Measurements from ENCODE around the gene TAF1B. TPM values are rescaled to one million over a fixed set of nuclear protein-coding genes. Genes with fewer than 3 reads are reported as not detected.
"Not testable (repeated sequence)": the region's sequence is repeated elsewhere in the genome, so short reads cannot be mapped to it uniquely, and the experiment has no call there.

Gene TAF1B
- total RNA-seq, 2 experiments from 2014 or later, result 33.0 to 35.6 TPM

GRCh38 chr2:9837451-9837850, 5.8 kb upstream of the TAF1B start:
- H3K36me3 Mint-ChIP-seq (ENCODE audit: low read depth), result no peaks in the 10 kb centered on the region

GRCh38 chr2:9838391-9838790, 4.9 kb upstream of the TAF1B start:
- no peak overlapping the region for H3K27ac Mint-ChIP-seq
- H3K4me1 Mint-ChIP-seq (ENCODE audit: low read depth), result peaks cover 10% of the 10 kb centered on the region
- peaks cover 22% of the 10 kb centered on the region for H3K27me3 Mint-ChIP-seq (ENCODE audit: low read depth)
- no peaks in the 10 kb centered on the region for H3K9me3 Mint-ChIP-seq (ENCODE audit: insufficient read depth)
- ATAC-seq (no peak), DNase-seq (no peak)
- H3K4me3 Mint-ChIP-seq, result no peak overlapping the region
- ChIA-PET CTCF (interaction anchor here (1.5 kb wide), 1 partner anchor 25 kb away, joined by 5 read pairs; no protein-coding TSS in a partner anchor), POLR2A (interaction anchor here (0.7 kb wide), 1 partner anchor 69 kb away, joined by 4 read pairs; no protein-coding TSS in a partner anchor)
- H3K36me3 Mint-ChIP-seq (ENCODE audit: low read depth), result peaks cover 3% of the 10 kb centered on the region

More at GRCh38 chr2:9837451-9837850, 5.8 kb upstream of the TAF1B start:
- no peak overlapping the region for H3K4me3 Mint-ChIP-seq
- peaks cover 25% of the 10 kb centered on the region for H3K27me3 Mint-ChIP-seq (ENCODE audit: low read depth)
- H3K4me1 Mint-ChIP-seq (ENCODE audit: low read depth), result peaks cover 3% of the 10 kb centered on the region
- ChIA-PET CTCF (no interaction called here), POLR2A (no interaction called here)
- H3K27ac Mint-ChIP-seq, result no peak overlapping the region
- no peaks in the 10 kb centered on the region for H3K9me3 Mint-ChIP-seq (ENCODE audit: insufficient read depth)
- ATAC-seq, result no peak
- DNase-seq, result no peak

GRCh38 chr2:9842487-9843228, 616 bp upstream of the TAF1B start:
- H3K4me3 Mint-ChIP-seq, result peak overlapping the region; percentile 92
- H3K36me3 Mint-ChIP-seq (ENCODE audit: low read depth), result peaks cover 31% of the 10 kb centered on the region
- DNase-seq (no peak), ATAC-seq (no peak)
- peaks cover 42% of the 10 kb centered on the region for H3K4me1 Mint-ChIP-seq (ENCODE audit: low read depth)
- CTCF ChIA-PET, result interaction anchor here (0.7 to 5.4 kb wide), 16 partner anchors 10 to 592 kb away, joined by 3 to 58 read pairs (median 5); no protein-coding TSS in a partner anchor
- H3K27me3 Mint-ChIP-seq (ENCODE audit: low read depth), result peaks cover 4% of the 10 kb centered on the region
- POLR2A ChIA-PET, result interaction anchor here (0.5 to 2.0 kb wide), 14 partner anchors 11 to 574 kb away, joined by 3 to 8 read pairs (median 4); partner anchors contain the start of genes ADAM17, KLF11 and YWHAQ
- peak overlapping the region; percentile 96 for H3K27ac Mint-ChIP-seq
- H3K9me3 Mint-ChIP-seq (ENCODE audit: insufficient read depth), result no peaks in the 10 kb centered on the region

- H3K27me3 Mint-ChIP-seq (ENCODE audit: low read depth), result no peaks in the 10 kb centered on the region
- H3K4me3 Mint-ChIP-seq, result peak overlapping the region; percentile 92
- CTCF ChIA-PET, result interaction anchor here (1.0 to 5.4 kb wide), 9 partner anchors 9 to 229 kb away, joined by 3 to 58 read pairs (median 5); no protein-coding TSS in a partner anchor
- peak overlapping the region; percentile 96 for H3K27ac Mint-ChIP-seq
- POLR2A ChIA-PET, result interaction anchor here (0.6 to 2.0 kb wide), 15 partner anchors 11 to 371 kb away, joined by 3 to 8 read pairs (median 4); partner anchors contain the start of gene YWHAQ
- H3K4me1 Mint-ChIP-seq (ENCODE audit: low read depth), result peaks cover 45% of the 10 kb centered on the region
- no peaks in the 10 kb centered on the region for H3K9me3 Mint-ChIP-seq (ENCODE audit: insufficient read depth)
- peaks cover 37% of the 10 kb centered on the region for H3K36me3 Mint-ChIP-seq (ENCODE audit: low read depth)
- DNase-seq, result no peak
- no peak for ATAC-seq
Measured at GRCh38 chr2:9844036-9844483, 786 bp downstream of the TAF1B start.

GRCh38 chr2:9844576-9844975, 1.3 kb downstream of the TAF1B start:
- H3K4me1 Mint-ChIP-seq (ENCODE audit: low read depth), result peaks cover 45% of the 10 kb centered on the region
- CTCF ChIA-PET, result interaction anchor here (1.0 to 5.4 kb wide), 3 partner anchors 31 to 57 kb away, joined by 3 to 58 read pairs (median 9); no protein-coding TSS in a partner anchor
- H3K36me3 Mint-ChIP-seq (ENCODE audit: low read depth), result peaks cover 43% of the 10 kb centered on the region
- H3K27ac Mint-ChIP-seq, result peak overlapping the region; percentile 96
- DNase-seq (no peak), ATAC-seq (no peak)
- H3K27me3 Mint-ChIP-seq (ENCODE audit: low read depth), result no peaks in the 10 kb centered on the region
- no peaks in the 10 kb centered on the region for H3K9me3 Mint-ChIP-seq (ENCODE audit: insufficient read depth)
- POLR2A ChIA-PET, result interaction anchor here (1.0 to 1.8 kb wide), 3 partner anchors 16 to 275 kb away, joined by 3 to 5 read pairs (median 4); no protein-coding TSS in a partner anchor
- peak overlapping the region; percentile 92 for H3K4me3 Mint-ChIP-seq

- no peak overlapping the region for H3K4me3 Mint-ChIP-seq
- ChIA-PET CTCF (interaction anchor here (1.0 to 2.3 kb wide), 3 partner anchors 32 to 138 kb away, joined by 3 to 11 read pairs (median 5); no protein-coding TSS in a partner anchor), POLR2A (no interaction called here)
- ATAC-seq (no peak), DNase-seq (no peak)
- H3K4me1 Mint-ChIP-seq (ENCODE audit: low read depth), result peaks cover 45% of the 10 kb centered on the region
- peaks cover 57% of the 10 kb centered on the region for H3K36me3 Mint-ChIP-seq (ENCODE audit: low read depth)
- H3K9me3 Mint-ChIP-seq (ENCODE audit: insufficient read depth), result no peaks in the 10 kb centered on the region
- no peak overlapping the region for H3K27ac Mint-ChIP-seq
- H3K27me3 Mint-ChIP-seq (ENCODE audit: low read depth), result no peaks in the 10 kb centered on the region
Measured at GRCh38 chr2:9846554-9846953, 3.3 kb downstream of the TAF1B start.

GRCh38 chr2:9847140-9847539, 3.9 kb downstream of the TAF1B start:
- Mint-ChIP-seq H3K27me3 (ENCODE audit: low read depth) (no peaks in the 10 kb centered on the region), H3K4me3 (no peak overlapping the region), H3K9me3 (ENCODE audit: insufficient read depth) (no peaks in the 10 kb centered on the region), H3K4me1 (ENCODE audit: low read depth) (peaks cover 45% of the 10 kb centered on the region), H3K36me3 (ENCODE audit: low read depth) (peaks cover 63% of the 10 kb centered on the region), H3K27ac (no peak overlapping the region)
- CTCF ChIA-PET, result interaction anchor here (1.0 to 2.3 kb wide), 3 partner anchors 33 to 137 kb away, joined by 3 to 11 read pairs (median 5); no protein-coding TSS in a partner anchor
- POLR2A ChIA-PET, result interaction anchor here (0.7 kb wide), 1 partner anchor 572 kb away, joined by 3 read pairs; no protein-coding TSS in a partner anchor
- DNase-seq (no peak), ATAC-seq (no peak)

- no peak overlapping the region for H3K4me3 Mint-ChIP-seq
- ChIA-PET POLR2A (no interaction called here), CTCF (interaction anchor here (1.0 to 1.7 kb wide), 2 partner anchors 10 to 54 kb away, joined by 4 to 6 read pairs; partner anchors contain the start of gene TAF1B)
- DNase-seq (no peak), ATAC-seq (no peak)
- H3K36me3 Mint-ChIP-seq (ENCODE audit: low read depth), result peaks cover 81% of the 10 kb centered on the region
- H3K4me1 Mint-ChIP-seq (ENCODE audit: low read depth), result peaks cover 2% of the 10 kb centered on the region
- no peaks in the 10 kb centered on the region for H3K27me3 Mint-ChIP-seq (ENCODE audit: low read depth)
- H3K27ac Mint-ChIP-seq, result no peak overlapping the region
- peaks cover 11% of the 10 kb centered on the region for H3K9me3 Mint-ChIP-seq (ENCODE audit: insufficient read depth)
Measured at GRCh38 chr2:9852881-9853280, 9.6 kb downstream of the TAF1B start.

GRCh38 chr2:9857814-9858729, 14.8 kb downstream of the TAF1B start:
- H3K4me1 Mint-ChIP-seq (ENCODE audit: low read depth), result no peaks in the 10 kb centered on the region
- peaks cover 88% of the 10 kb centered on the region for H3K36me3 Mint-ChIP-seq (ENCODE audit: low read depth)
- no peak for ATAC-seq
- H3K4me3 Mint-ChIP-seq, result no peak overlapping the region
- no peak overlapping the region for H3K27ac Mint-ChIP-seq
- no peak for DNase-seq
- POLR2A ChIA-PET, result no interaction called here
- CTCF ChIA-PET, result no interaction called here
- H3K27me3 Mint-ChIP-seq (ENCODE audit: low read depth), result no peaks in the 10 kb centered on the region
- H3K9me3 Mint-ChIP-seq (ENCODE audit: insufficient read depth), result peaks cover 30% of the 10 kb centered on the region

GRCh38 chr2:9858730-9859068, 15.4 kb downstream of the TAF1B start:
- ChIA-PET CTCF (no interaction called here), POLR2A (no interaction called here)
- peaks cover 85% of the 10 kb centered on the region for H3K36me3 Mint-ChIP-seq (ENCODE audit: low read depth)
- ATAC-seq (no peak), DNase-seq (no peak)
- H3K27me3 Mint-ChIP-seq (ENCODE audit: low read depth), result no peaks in the 10 kb centered on the region
- no peak overlapping the region for H3K4me3 Mint-ChIP-seq
- H3K9me3 Mint-ChIP-seq (ENCODE audit: insufficient read depth), result peaks cover 30% of the 10 kb centered on the region
- no peaks in the 10 kb centered on the region for H3K4me1 Mint-ChIP-seq (ENCODE audit: low read depth)
- H3K27ac Mint-ChIP-seq, result no peak overlapping the region

GRCh38 chr2:9860922-9861580, 17.8 kb downstream of the TAF1B start:
- Mint-ChIP-seq H3K36me3 (ENCODE audit: low read depth) (peaks cover 67% of the 10 kb centered on the region), H3K9me3 (ENCODE audit: insufficient read depth) (peaks cover 30% of the 10 kb centered on the region)
- POLR2A ChIA-PET, result interaction anchor here (1.2 kb wide), 1 partner anchor 17 kb away, joined by 3 read pairs; no protein-coding TSS in a partner anchor
- H3K4me1 Mint-ChIP-seq (ENCODE audit: low read depth); H3K27me3 Mint-ChIP-seq (ENCODE audit: low read depth); ATAC-seq; CTCF ChIA-PET; DNase-seq; H3K4me3 Mint-ChIP-seq; H3K27ac Mint-ChIP-seq: not testable (repeated sequence)
